CD8-positive, alpha-beta memory T cell (primary cell): Measurements from ENCODE around the gene KCNN3. TPM values are rescaled to one million over a fixed set of nuclear protein-coding genes. Genes with fewer than 3 reads are reported as not detected.
"Not testable (repeated sequence)": the region's sequence is repeated elsewhere in the genome, so short reads cannot be mapped to it uniquely, and the experiment has no call there.

Experiments used
- CTCF ChIA-PET: fragments of 350-600 bp; sonication (Branson Sonifier 250); formaldehyde crosslinking; loops from one replicate; lab custom pipeline; 2021; ENCODE audit warnings: antibody characterized with exemption; lab: Charles Lee
- POLR2A ChIA-PET: fragments of 350-600 bp; sonication (Branson Sonifier 250); formaldehyde crosslinking; loops from one replicate; lab custom pipeline; 2021; ENCODE audit warnings: antibody characterized with exemption; lab: Charles Lee
- DNase-seq, 5 donors: peaks; one replicate each; pipeline versions ENCODE4 v3.0.0 to v3.0.0-alpha.2; 2020 to 2022; ENCODE audit warnings: mixed read lengths in 1 of 5
- H3K27ac ChIP-seq: one replicate; pipeline ENCODE4 v1.7.0; 2013; ENCODE audit warnings: low read depth, mild to moderate bottlenecking, low read length, moderate library complexity
- H3K27me3 ChIP-seq: 2 replicates; pipeline ENCODE4 v1.7.0; 2013; ENCODE audit warnings: low read length, mild to moderate bottlenecking; ENCODE audit not compliant: insufficient read depth, poor library complexity, severe bottlenecking
- H3K36me3 ChIP-seq: 2 replicates; pipeline ENCODE4 v1.7.0; 2013; ENCODE audit warnings: mild to moderate bottlenecking, low read length, moderate library complexity; ENCODE audit not compliant: insufficient read depth
- H3K4me1 ChIP-seq: 2 replicates; pipeline ENCODE4 v1.7.0; 2013; ENCODE audit warnings: mild to moderate bottlenecking, low read length, moderate library complexity; ENCODE audit not compliant: insufficient read depth
- H3K4me3 ChIP-seq: 2 replicates; pipeline ENCODE4 v1.7.0; 2013; ENCODE audit warnings: mild to moderate bottlenecking, low read length
- H3K9me3 ChIP-seq: 2 replicates; pipeline ENCODE4 v1.7.0; 2013; ENCODE audit warnings: mild to moderate bottlenecking, low read length
- H3K27ac Mint-ChIP-seq, 8 donors: one replicate each; pipeline ENCODE4 v1.8.0; 2020 to 2021; ENCODE audit warnings: mixed read lengths in 8 of 8, mild to moderate bottlenecking in 6 of 8, inconsistent platforms in 3 of 8, moderate library complexity in 3 of 8
- H3K27me3 Mint-ChIP-seq, 2 donors: one replicate each; pipeline ENCODE4 v1.8.0; 2020 to 2021; ENCODE audit warnings: mixed read lengths in 2 of 2, mild to moderate bottlenecking in 1 of 2, moderate library complexity in 1 of 2
- H3K36me3 Mint-ChIP-seq, 3 donors: one replicate each; pipeline ENCODE4 v1.8.0; 2020 to 2021; ENCODE audit warnings: mixed read lengths in 3 of 3, inconsistent platforms in 1 of 3, mild to moderate bottlenecking in 1 of 3
- H3K4me1 Mint-ChIP-seq, 3 donors: one replicate each; pipeline ENCODE4 v1.8.0; 2020 to 2021; ENCODE audit warnings: mixed read lengths in 3 of 3, inconsistent platforms in 1 of 3, mild to moderate bottlenecking in 1 of 3
- H3K4me3 Mint-ChIP-seq, 7 donors: one replicate each; pipeline ENCODE4 v1.8.0; 2020 to 2021; ENCODE audit warnings: mixed read lengths in 7 of 7, mild to moderate bottlenecking in 6 of 7, moderate library complexity in 4 of 7, inconsistent platforms in 2 of 7
- H3K9me3 Mint-ChIP-seq, 5 donors: one replicate each; pipeline ENCODE4 v1.8.0; 2020 to 2022; ENCODE audit warnings: mixed read lengths in 5 of 5, mild to moderate bottlenecking in 3 of 5, moderate library complexity in 2 of 5, inconsistent platforms in 1 of 5
- polyA plus RNA-seq: library from polyadenylated mRNA; unstranded; fragments of 300-500 nt; fragmentation: Illumina TruSeq; gene quantifications from one replicate; pipeline ENCODE4 v1.2.3, GENCODE V29; 2021
- total RNA-seq, 2 experiments: library from RNA; stranded (reverse); gene quantifications; one replicate each; pipeline ENCODE4 v1.2.3, GENCODE V29; 2021

KCNN3 gene
- total and polyA plus RNA-seq, 3 experiments from 2014 or later, result 0.18 to 0.22 TPM; not detected in 1

DNA sequence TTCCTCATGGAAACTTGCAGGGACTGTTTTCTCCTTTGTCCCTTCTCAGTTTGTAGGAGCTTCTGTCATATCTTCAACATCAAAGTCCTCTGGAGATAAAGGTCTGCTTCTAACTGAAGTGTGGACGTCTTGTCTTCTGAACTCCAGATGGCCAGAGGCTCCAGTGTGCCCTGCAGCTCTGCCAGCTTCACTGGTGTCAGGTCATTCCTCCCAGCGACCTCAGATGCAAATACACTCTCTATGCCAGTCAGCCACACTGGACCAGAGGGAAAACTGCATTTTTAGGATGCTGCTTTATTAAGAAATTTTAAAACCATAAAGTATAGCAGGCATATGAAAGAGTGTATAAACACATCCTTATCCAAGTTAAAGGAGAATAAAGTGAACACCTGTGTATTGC, 183.6 kb downstream of the KCNN3 start:
- CTCF ChIA-PET, result no interaction called here
- no peaks in the 10 kb centered on the region for H3K9me3 Mint-ChIP-seq
- Histone ChIP-seq H3K4me1 (no peaks in the 10 kb centered on the region), H3K27me3 (peaks cover 3% of the 10 kb centered on the region), H3K9me3 (no peaks in the 10 kb centered on the region), H3K36me3 (no peaks in the 10 kb centered on the region), H3K4me3 (no peak overlapping the region), H3K27ac (no peak overlapping the region)
- H3K27me3 Mint-ChIP-seq, result peaks cover 0 to 24% of the 10 kb centered on the region in 2 donors
- no peak for DNase-seq
- H3K36me3 Mint-ChIP-seq, result no peaks in the 10 kb centered on the region
- no peaks in the 10 kb centered on the region for H3K4me1 Mint-ChIP-seq
- H3K4me3 Mint-ChIP-seq, result no peak overlapping the region
- POLR2A ChIA-PET, result no interaction called here
- H3K27ac Mint-ChIP-seq, result no peak overlapping the region

DNA sequence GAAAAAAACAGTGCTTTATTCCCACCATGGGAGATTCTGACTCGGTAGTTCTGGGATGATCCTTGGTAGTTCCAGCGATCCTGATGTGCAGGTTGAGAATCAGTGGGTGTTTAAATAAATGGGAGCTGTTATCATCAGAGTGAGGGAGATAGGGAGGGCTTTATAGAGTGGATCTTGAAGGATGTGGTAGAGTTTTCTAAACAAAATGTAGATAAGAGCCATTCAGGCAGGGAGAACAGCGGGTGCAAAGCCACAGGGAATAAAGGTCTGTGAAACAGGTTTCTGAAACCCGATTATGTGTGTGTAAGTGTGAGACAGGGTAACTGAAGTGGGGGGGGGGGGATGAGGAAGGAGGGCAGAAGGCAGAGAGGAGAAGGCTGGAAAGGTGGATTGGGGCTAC, 186.3 kb downstream of the KCNN3 start:
- CTCF ChIA-PET, result no interaction called here

DNA sequence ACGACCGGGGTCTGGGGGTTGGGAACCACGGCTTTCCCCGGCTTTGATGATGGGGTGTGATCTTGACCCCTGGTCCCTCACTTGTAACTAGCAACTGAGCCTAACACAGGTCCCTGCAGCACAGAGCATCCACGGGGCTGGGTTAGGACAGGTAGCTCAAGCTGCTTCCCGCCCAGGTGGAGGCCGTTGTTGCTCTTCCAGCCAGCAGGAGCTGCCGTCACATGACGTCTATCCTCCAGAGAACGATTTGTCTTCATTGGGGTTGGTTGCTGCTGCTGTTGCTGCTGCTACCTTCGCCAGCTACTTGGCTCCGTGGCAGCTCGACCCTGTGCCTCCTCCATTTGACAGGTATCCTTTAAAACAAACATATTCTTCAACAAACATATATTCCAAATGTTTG, 187.8 kb downstream of the KCNN3 start:
- no peaks in the 10 kb centered on the region for H3K4me1 ChIP-seq
- peaks cover 3% of the 10 kb centered on the region for H3K27me3 ChIP-seq
- H3K27me3 Mint-ChIP-seq, result peaks cover 0 to 27% of the 10 kb centered on the region in 2 donors
- no peaks in the 10 kb centered on the region for H3K36me3 Mint-ChIP-seq
- DNase-seq, result no peak
- no peak overlapping the region for H3K27ac Mint-ChIP-seq
- POLR2A ChIA-PET, result no interaction called here
- H3K4me3 Mint-ChIP-seq, result no peak overlapping the region
- no peaks in the 10 kb centered on the region for H3K9me3 ChIP-seq
- no peak overlapping the region for H3K27ac ChIP-seq
- no peaks in the 10 kb centered on the region for H3K36me3 ChIP-seq
- H3K4me3 ChIP-seq, result no peak overlapping the region
- CTCF ChIA-PET, result interaction anchor here (1.3 kb wide), 1 partner anchor 13 kb away, joined by 4 read pairs; no protein-coding TSS in a partner anchor
- no peaks in the 10 kb centered on the region for H3K9me3 Mint-ChIP-seq
- no peaks in the 10 kb centered on the region for H3K4me1 Mint-ChIP-seq

More for the DNA sequence above, 186.3 kb downstream of the KCNN3 start:
- Histone ChIP-seq H3K4me1 (no peaks in the 10 kb centered on the region), H3K27me3 (peaks cover 3% of the 10 kb centered on the region), H3K27ac (no peak overlapping the region), H3K4me3 (no peak overlapping the region), H3K36me3 (no peaks in the 10 kb centered on the region), H3K9me3 (no peaks in the 10 kb centered on the region)
- POLR2A ChIA-PET, result no interaction called here
- Mint-ChIP-seq H3K9me3 (no peaks in the 10 kb centered on the region), H3K27me3 (peaks cover 0 to 26% of the 10 kb centered on the region in 2 donors), H3K27ac (no peak overlapping the region), H3K36me3 (no peaks in the 10 kb centered on the region), H3K4me3 (no peak overlapping the region), H3K4me1 (no peaks in the 10 kb centered on the region)
- no peak for DNase-seq

DNA sequence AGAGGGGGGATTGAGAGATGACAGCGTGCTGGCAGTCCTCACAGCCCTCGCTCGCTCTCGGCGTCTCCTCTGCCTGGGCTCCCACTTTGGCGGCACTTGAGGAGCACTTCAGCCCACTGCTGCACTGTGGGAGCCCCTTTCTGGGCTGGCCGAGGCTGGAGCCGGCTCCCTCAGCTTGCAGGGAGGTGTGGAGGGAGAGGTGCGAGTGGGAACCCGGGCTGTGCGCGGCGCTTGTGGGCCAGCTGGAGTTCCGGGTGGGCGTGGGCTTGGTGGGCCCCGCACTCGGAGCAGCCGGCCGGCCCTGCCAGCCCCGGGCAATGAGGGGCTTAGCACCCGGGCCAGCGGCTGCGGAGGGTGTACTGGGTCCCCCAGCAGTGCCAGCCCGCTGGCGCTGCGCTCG, 192.2 kb downstream of the KCNN3 start:
- POLR2A ChIA-PET, H3K27ac Mint-ChIP-seq, H3K36me3 Mint-ChIP-seq, H3K4me1 ChIP-seq, H3K4me1 Mint-ChIP-seq, H3K4me3 Mint-ChIP-seq, CTCF ChIA-PET, H3K27ac ChIP-seq, H3K27me3 ChIP-seq, H3K4me3 ChIP-seq, H3K9me3 Mint-ChIP-seq, DNase-seq, H3K9me3 ChIP-seq, H3K36me3 ChIP-seq: not testable (repeated sequence)
- peaks cover 0 to 15% of the 10 kb centered on the region in 2 donors for H3K27me3 Mint-ChIP-seq

DNA sequence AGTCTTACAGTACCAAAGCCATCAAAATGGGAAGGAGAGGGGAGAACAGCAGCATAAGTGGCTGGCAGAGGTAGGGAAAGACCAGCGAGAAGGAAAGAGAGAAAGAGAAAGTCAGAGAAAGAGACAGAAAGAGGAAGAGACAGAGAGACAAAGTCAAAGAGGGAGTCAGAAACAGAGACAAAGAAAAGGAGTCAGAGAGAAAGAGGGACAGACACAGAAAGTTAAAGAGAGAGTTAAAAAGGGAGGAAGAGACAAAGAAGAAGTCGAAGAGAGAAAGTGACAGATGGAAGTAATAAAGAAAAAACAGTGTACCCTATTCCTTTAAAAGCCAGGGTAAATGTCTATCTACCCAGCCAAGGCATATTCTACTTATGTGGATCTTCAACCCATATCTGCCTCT, 193.2 kb downstream of the KCNN3 start:
- H3K9me3 ChIP-seq, H3K36me3 ChIP-seq, H3K27me3 ChIP-seq, H3K4me3 Mint-ChIP-seq, H3K4me3 ChIP-seq, H3K9me3 Mint-ChIP-seq, H3K4me1 ChIP-seq, POLR2A ChIA-PET, H3K27me3 Mint-ChIP-seq, CTCF ChIA-PET, H3K27ac ChIP-seq, H3K36me3 Mint-ChIP-seq, H3K4me1 Mint-ChIP-seq, DNase-seq: not testable (repeated sequence)
- H3K27ac Mint-ChIP-seq, result peak overlapping the region in 1 of 8 donors; percentile 42

DNA sequence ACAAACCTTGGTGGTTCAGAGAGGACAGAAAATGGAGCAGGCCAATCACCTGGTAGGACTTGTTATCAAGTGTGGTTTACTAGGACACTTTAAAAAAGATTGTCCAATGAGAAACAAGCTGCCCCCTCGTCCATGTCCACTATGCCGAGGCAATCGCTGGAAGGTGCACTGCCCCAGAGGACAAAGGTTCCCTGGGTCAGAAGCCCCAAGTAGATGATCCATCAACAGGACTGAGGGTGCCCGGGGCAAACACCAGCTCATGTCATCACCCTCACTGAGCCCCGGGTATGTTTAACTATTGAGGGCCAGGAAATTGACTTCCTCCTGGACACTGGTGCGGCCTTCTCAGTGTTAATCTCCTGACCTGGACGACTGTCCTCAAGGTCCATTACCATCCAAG, 195.6 kb downstream of the KCNN3 start:
- H3K36me3 Mint-ChIP-seq, H3K4me1 ChIP-seq, H3K27ac ChIP-seq, H3K9me3 Mint-ChIP-seq, H3K9me3 ChIP-seq, H3K27me3 ChIP-seq, H3K27ac Mint-ChIP-seq, H3K4me1 Mint-ChIP-seq, H3K4me3 ChIP-seq, H3K27me3 Mint-ChIP-seq, H3K4me3 Mint-ChIP-seq, CTCF ChIA-PET, DNase-seq, H3K36me3 ChIP-seq, POLR2A ChIA-PET: not testable (repeated sequence)

DNA sequence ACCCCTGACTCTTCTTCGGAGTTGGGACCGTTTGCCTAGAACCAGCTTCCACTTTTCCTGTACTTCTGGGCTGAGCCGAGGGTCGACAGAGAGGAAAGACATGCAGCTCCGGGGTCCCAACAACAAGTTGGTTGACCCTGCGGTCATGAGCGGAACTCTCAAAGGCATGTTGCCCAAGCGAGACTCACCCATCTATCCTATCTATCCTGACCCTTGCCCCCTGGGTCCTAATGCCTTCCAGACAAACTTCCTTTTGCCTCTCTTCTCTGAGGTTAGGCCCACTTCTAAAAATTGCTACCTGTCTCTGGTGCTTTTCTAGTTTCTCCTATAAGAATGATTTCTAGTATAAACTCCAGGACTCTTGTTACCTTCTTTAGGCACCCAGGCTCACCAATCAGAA, 197.8 kb downstream of the KCNN3 start:
- H3K9me3 ChIP-seq, H3K27me3 Mint-ChIP-seq, POLR2A ChIA-PET, H3K36me3 Mint-ChIP-seq, H3K27me3 ChIP-seq, H3K27ac ChIP-seq, H3K9me3 Mint-ChIP-seq, H3K4me3 Mint-ChIP-seq, H3K36me3 ChIP-seq, H3K4me1 Mint-ChIP-seq, H3K4me3 ChIP-seq, H3K4me1 ChIP-seq, DNase-seq: not testable (repeated sequence)
- H3K27ac Mint-ChIP-seq, result peak overlapping the region in 1 of 8 donors; percentile 31
- CTCF ChIA-PET, result interaction anchor here (1.3 to 1.4 kb wide), 2 partner anchors 112 to 206 kb away, joined by 4 read pairs; no protein-coding TSS in a partner anchor

DNA sequence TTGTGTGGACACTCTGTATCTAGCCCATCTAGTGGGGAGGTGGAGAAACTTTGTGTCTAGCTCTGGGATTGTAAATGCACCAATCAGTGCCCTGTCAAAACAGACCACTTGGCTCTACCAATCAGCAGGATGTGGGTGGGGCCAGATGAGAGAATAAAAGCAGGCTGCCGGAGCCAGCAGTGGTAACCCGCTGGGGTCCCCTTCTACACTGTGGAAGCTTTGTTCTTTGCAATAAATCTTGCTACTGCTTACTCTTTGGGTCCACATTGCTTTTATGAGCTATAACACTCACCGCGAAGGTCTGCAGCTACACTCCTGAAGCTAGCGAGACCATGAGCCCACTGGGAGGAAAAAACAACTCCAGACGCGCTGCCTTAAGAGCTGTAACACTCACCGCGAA, 198.7 kb downstream of the KCNN3 start:
- H3K4me1 Mint-ChIP-seq, H3K4me3 ChIP-seq, H3K9me3 ChIP-seq, H3K36me3 ChIP-seq, DNase-seq, POLR2A ChIA-PET, H3K9me3 Mint-ChIP-seq, H3K36me3 Mint-ChIP-seq, H3K27me3 ChIP-seq, H3K4me1 ChIP-seq, H3K4me3 Mint-ChIP-seq, H3K27me3 Mint-ChIP-seq, H3K27ac ChIP-seq: not testable (repeated sequence)
- CTCF ChIA-PET, result interaction anchor here (1.0 to 1.4 kb wide), 4 partner anchors 89 to 207 kb away, joined by 3 to 4 read pairs (median 4); no protein-coding TSS in a partner anchor
- peak overlapping the region in 1 of 8 donors; percentile 52 for H3K27ac Mint-ChIP-seq
